Skin of body (tissue), 2 donors: ENCODE results near the gene HOMER2. TPM values are rescaled to one million over a fixed set of nuclear protein-coding genes. Genes with fewer than 3 reads are reported as not detected.
"Not testable (repeated sequence)": the region's sequence is repeated elsewhere in the genome, so short reads cannot be mapped to it uniquely, and the experiment has no call there.

Source experiments
- DNase-seq: peaks from one replicate; lab custom pipeline; 2025; lab: John Stamatoyannopoulos, UW
- total RNA-seq: library from RNA; depleted of rRNA; stranded (reverse); fragments of >200 nt; gene quantifications from one replicate; pipeline ENCODE4 v1.2.3, GENCODE V29; 2014

Gene HOMER2
- total RNA-seq, 1 donor from 2014 or later, result 16.8 TPM

GRCh38 chr15:82898961-82899360, 53.6 kb downstream of the HOMER2 start:
- no peak for DNase-seq

- no peak for DNase-seq
Measured at GRCh38 chr15:82895983-82896382, 56.5 kb downstream of the HOMER2 start.

GRCh38 chr15:82894971-82895520, 57.5 kb downstream of the HOMER2 start:
- DNase-seq, result peak; percentile 77

- DNase-seq, result not testable (repeated sequence)
Measured at GRCh38 chr15:82893473-82893872, 59.0 kb downstream of the HOMER2 start.

- no peak for DNase-seq
Measured at GRCh38 chr15:82892573-82892972, 59.9 kb downstream of the HOMER2 start.

- no peak for DNase-seq
Measured at GRCh38 chr15:82890995-82891390, 61.5 kb downstream of the HOMER2 start.

- DNase-seq, result no peak
Measured at GRCh38 chr15:82890338-82890994, 62.1 kb downstream of the HOMER2 start.

- no peak for DNase-seq
Measured at GRCh38 chr15:82882273-82882928, 70.1 kb downstream of the HOMER2 start.

GRCh38 chr15:82881747-82882146, 70.8 kb downstream of the HOMER2 start:
- no peak for DNase-seq

- DNase-seq, result no peak
Measured at GRCh38 chr15:82880704-82881103, 71.8 kb downstream of the HOMER2 start.

- no peak for DNase-seq
Measured at GRCh38 chr15:82878325-82878724, 74.2 kb downstream of the HOMER2 start.

GRCh38 chr15:82877825-82878224, 74.7 kb downstream of the HOMER2 start:
- no peak for DNase-seq

GRCh38 chr15:82875411-82876003, 77.0 kb downstream of the HOMER2 start:
- DNase-seq, result no peak

- no peak for DNase-seq
Measured at GRCh38 chr15:82874961-82875360, 77.6 kb downstream of the HOMER2 start.

- no peak for DNase-seq
Measured at GRCh38 chr15:82874267-82874666, 78.3 kb downstream of the HOMER2 start.

- DNase-seq, result no peak
Measured at GRCh38 chr15:82873000-82873680, 79.4 kb downstream of the HOMER2 start.

- no peak for DNase-seq
Measured at GRCh38 chr15:82871832-82872484, 80.6 kb downstream of the HOMER2 start.

- no peak for DNase-seq
Measured at GRCh38 chr15:82871358-82871757, 81.2 kb downstream of the HOMER2 start.

- no peak for DNase-seq
Measured at GRCh38 chr15:82870727-82871320, 81.7 kb downstream of the HOMER2 start.

GRCh38 chr15:82865981-82866380, 86.5 kb downstream of the HOMER2 start:
- not testable (repeated sequence) for DNase-seq

GRCh38 chr15:82865581-82865980, 86.9 kb downstream of the HOMER2 start:
- not testable (repeated sequence) for DNase-seq
